Activated CD4-positive, alpha-beta T cell treated with anti-CD3 and anti-CD28 coated beads for 1 hour (primary cell): ENCODE data around the gene RAE1.

Experiments
- DNase-seq: peaks from one replicate; pipeline ENCODE4 v3.0.0-alpha.2; 2020

The RAE1 gene

GRCh38 chr20:57351042-57351783, at the start of gene RAE1:
Gene RAE1, plus strand, starts transcription at chr20:57351255. Its CDS starts 2,784 bp downstream, at chr20:57354039.
- peak; percentile 83 for DNase-seq

- DNase-seq: no peak
These were observed 44.3 kb upstream of the RAE1 start for GRCh38 chr20:57306747-57307146.

- DNase-seq: no peak
These were observed 42.4 kb upstream of the RAE1 start for GRCh38 chr20:57308451-57309271.

- no peak for DNase-seq
These were observed 41.4 kb upstream of the RAE1 start for GRCh38 chr20:57309544-57310115.

- no peak for DNase-seq
These were observed 40.1 kb upstream of the RAE1 start for GRCh38 chr20:57310821-57311514.

- no peak for DNase-seq
These were observed 38.9 kb upstream of the RAE1 start for GRCh38 chr20:57312138-57312537.

GRCh38 chr20:57313230-57313629, 37.8 kb upstream of the RAE1 start:
- no peak for DNase-seq

GRCh38 chr20:57313951-57314350, 37.1 kb upstream of the RAE1 start:
- DNase-seq: no peak

GRCh38 chr20:57315083-57315975, 35.7 kb upstream of the RAE1 start:
- no peak for DNase-seq

GRCh38 chr20:57315976-57316480, 35.0 kb upstream of the RAE1 start:
- DNase-seq: no peak

GRCh38 chr20:57316795-57317201, 34.3 kb upstream of the RAE1 start:
- no peak for DNase-seq

- no peak for DNase-seq
These were observed 33.7 kb upstream of the RAE1 start for GRCh38 chr20:57317316-57317788.

GRCh38 chr20:57317789-57318371, 33.2 kb upstream of the RAE1 start:
- DNase-seq: no peak

GRCh38 chr20:57319584-57319983, 31.5 kb upstream of the RAE1 start:
- DNase-seq: no peak

- DNase-seq: no peak
These were observed 30.7 kb upstream of the RAE1 start for GRCh38 chr20:57320358-57320757.

GRCh38 chr20:57321142-57321541, 29.9 kb upstream of the RAE1 start:
- DNase-seq: no peak

GRCh38 chr20:57322476-57322875, 28.6 kb upstream of the RAE1 start:
- DNase-seq: no peak

GRCh38 chr20:57323034-57323433, 28.0 kb upstream of the RAE1 start:
- DNase-seq: no peak

- DNase-seq: no peak
These were observed 25.3 kb upstream of the RAE1 start for GRCh38 chr20:57325632-57326356.

- no peak for DNase-seq
These were observed 24.2 kb upstream of the RAE1 start for GRCh38 chr20:57326667-57327455.
